Heart right ventricle (tissue), 16 donors: ENCODE measurements around the gene LRRC46. TPM values are rescaled to one million over a fixed set of nuclear protein-coding genes. Genes with fewer than 3 reads are reported as not detected.

ENCODE experiments used
- ATAC-seq, 8 donors: fragments of 200-7000 bp; cut with Tn5 transposase; one replicate each; pipeline ENCODE4 v1.9.1; 2020; ENCODE audit warnings: mild to moderate bottlenecking in 8 of 8, moderate library complexity in 8 of 8, moderate number of reproducible peaks in 1 of 8
- DNase-seq, 2 donors: peaks; one replicate each; pipeline ENCODE4 v3.0.0-alpha.2; 2020
- H3K27ac ChIP-seq, 10 donors: fragments of 200-600 bp; sonication (generic) in 2 of 10; one replicate each; pipeline versions ENCODE4 v1.5.0 to v1.8.0; 2020 to 2022; ENCODE audit warnings: mild to moderate bottlenecking in 3 of 10
- H3K27me3 ChIP-seq, 7 donors: fragments of 200-600 bp; one replicate each; pipeline ENCODE4 v1.8.0; 2021 to 2022; ENCODE audit warnings: mild to moderate bottlenecking in 2 of 7
- H3K36me3 ChIP-seq, 9 donors: fragments of 200-600 bp; sonication (generic) in 1 of 9; one replicate each; pipeline versions ENCODE4 v1.5.0 to v1.8.0; 2020 to 2022; ENCODE audit warnings: mild to moderate bottlenecking in 2 of 9
- H3K4me1 ChIP-seq, 9 donors: fragments of 200-600 bp; sonication (generic) in 1 of 9; one replicate each; pipeline versions ENCODE4 v1.5.0 to v1.8.0; 2020 to 2022; ENCODE audit warnings: mild to moderate bottlenecking in 4 of 9
- H3K4me3 ChIP-seq, 10 donors: fragments of 200-600 bp; sonication (generic) in 2 of 10; one replicate each; pipeline versions ENCODE4 v1.5.0 to v1.8.0; 2020 to 2022; ENCODE audit warnings: mild to moderate bottlenecking in 7 of 10, moderate library complexity in 2 of 10
- H3K9me3 ChIP-seq, 11 donors: fragments of 200-600 bp in 10 of 11; sonication (generic) in 2 of 11; one replicate each; pipeline versions ENCODE4 v1.5.0 to v1.8.0; 2013 to 2022; ENCODE audit warnings: mild to moderate bottlenecking in 2 of 11, control low read depth in 1 of 11, moderate library complexity in 1 of 11
- WGBS, 2 donors: extraction: QIAGEN DNeasy Blood & Tissue Kit; methylation state at CpG; one replicate each; pipeline ENCODE4 v1.1.7; 2013; ENCODE audit warnings: inconsistent platforms in 1 of 2; 5-methylcytosine and 5-hydroxymethylcytosine counted together
- intact Hi-C, 10 donors: fragments of 100-400 bp; cut with DNase I; formaldehyde crosslinking; loops; one replicate each; pipeline versions ENCODE4 v1.11.1 to v1.14.2; 2022
- polyA plus RNA-seq, 2 donors: library from polyadenylated mRNA; stranded (reverse); fragments of 200-250 nt; gene quantifications; one replicate each; pipeline ENCODE4 v1.2.3, GENCODE V29; 2013
- total RNA-seq, 10 donors: library from RNA; stranded (reverse); fragmentation: NEBNext Ultra II Directional in 3 of 10; extraction: Animal tissue kit (Norgen Biotek cat#: 25700) in 3 of 10; gene quantifications; one replicate each; pipeline versions ENCODE4 v1.2.1 to v1.2.4, GENCODE V29; 2021 to 2023
- TF ChIP-seq, protein P1 (sequence below), 9 donors: fragments of 200-600 bp; sonication (generic) in 2 of 9; IDR thresholded peaks; one replicate each; pipeline versions ENCODE4 v1.5.0 to v1.8.0; 2021 to 2022; ENCODE audit warnings: antibody characterized with exemption in 9 of 9, mild to moderate bottlenecking in 5 of 9, moderate library complexity in 1 of 9
- donor health status: Arrhythmogenic right ventricular cardiomyopathy.
- donor health status: ischemic (EF 13 %, LVEDD 7.1; RV severe dilation, severe dysfunction).
- donor health status: healthy with polysubstance abuse.
- donor health status: DM: no; HTN: yes; CAD: no.
- donor health status: DM: no; HTN: no; CAD: no.
- donor health status: ischemic (EF 25% LVEDD 6.9; RV normal size, moderate dysfunction).
- donor health status: ischemic (EF 25% LVEDD 5.7; RV mildly dilated, moderate dysfunction).
- donor health status: healthy.
- donor health status: DM: yes; HTN: yes; CAD: no.
- donor health status: Ischemic cardiomyopathy.
- donor health status: ischemic (EF 35%, LVEDD 5.7; RV mildly dilated, moderate dysfunction).
- donor health status: nonischemic (EF 11% LVEDD 7.7; RV severe dilation, severe dysfunction).
- donor health status: DM: yes; HTN: yes; CAD: no.
- donor health status: PGD.
- donor health status: ischemic (EF 29% LVEDD 5.4; RV normal size, mild dysfunction).
- donor health status: nonischemic (EF 23%, LVEDD 6.1; RV moderate dilation, normal function).

LRRC46 gene
- total and polyA plus RNA-seq, 12 donors, result 0.14 to 0.95 (median 0.34) TPM; not detected in 3

GRCh38 chr17:47877368-47878034 is 46.0 kb downstream of the LRRC46 start:
- ATAC-seq (no peak), DNase-seq (no peak)
- TF ChIP-seq, protein P1, sequence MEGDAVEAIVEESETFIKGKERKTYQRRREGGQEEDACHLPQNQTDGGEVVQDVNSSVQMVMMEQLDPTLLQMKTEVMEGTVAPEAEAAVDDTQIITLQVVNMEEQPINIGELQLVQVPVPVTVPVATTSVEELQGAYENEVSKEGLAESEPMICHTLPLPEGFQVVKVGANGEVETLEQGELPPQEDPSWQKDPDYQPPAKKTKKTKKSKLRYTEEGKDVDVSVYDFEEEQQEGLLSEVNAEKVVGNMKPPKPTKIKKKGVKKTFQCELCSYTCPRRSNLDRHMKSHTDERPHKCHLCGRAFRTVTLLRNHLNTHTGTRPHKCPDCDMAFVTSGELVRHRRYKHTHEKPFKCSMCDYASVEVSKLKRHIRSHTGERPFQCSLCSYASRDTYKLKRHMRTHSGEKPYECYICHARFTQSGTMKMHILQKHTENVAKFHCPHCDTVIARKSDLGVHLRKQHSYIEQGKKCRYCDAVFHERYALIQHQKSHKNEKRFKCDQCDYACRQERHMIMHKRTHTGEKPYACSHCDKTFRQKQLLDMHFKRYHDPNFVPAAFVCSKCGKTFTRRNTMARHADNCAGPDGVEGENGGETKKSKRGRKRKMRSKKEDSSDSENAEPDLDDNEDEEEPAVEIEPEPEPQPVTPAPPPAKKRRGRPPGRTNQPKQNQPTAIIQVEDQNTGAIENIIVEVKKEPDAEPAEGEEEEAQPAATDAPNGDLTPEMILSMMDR (IDR thresholded peaks at IDR 0.05), result no peak
- H3K36me3 ChIP-seq, result no peaks in the 10 kb centered on the region
- H3K27ac ChIP-seq, result no peak overlapping the region
- peaks cover 0 to 12% (median 0%) of the 10 kb centered on the region in 9 donors for H3K4me1 ChIP-seq
- WGBS, 2 donors, result 57 to 60% methylated on average over 9 of the region's 9 CpGs
- peaks cover 0 to 52% (median 33%) of the 10 kb centered on the region in 7 donors for H3K27me3 ChIP-seq
- no peak overlapping the region for H3K4me3 ChIP-seq
- intact Hi-C loops, result no loop called here
- no peaks in the 10 kb centered on the region for H3K9me3 ChIP-seq

DNA sequence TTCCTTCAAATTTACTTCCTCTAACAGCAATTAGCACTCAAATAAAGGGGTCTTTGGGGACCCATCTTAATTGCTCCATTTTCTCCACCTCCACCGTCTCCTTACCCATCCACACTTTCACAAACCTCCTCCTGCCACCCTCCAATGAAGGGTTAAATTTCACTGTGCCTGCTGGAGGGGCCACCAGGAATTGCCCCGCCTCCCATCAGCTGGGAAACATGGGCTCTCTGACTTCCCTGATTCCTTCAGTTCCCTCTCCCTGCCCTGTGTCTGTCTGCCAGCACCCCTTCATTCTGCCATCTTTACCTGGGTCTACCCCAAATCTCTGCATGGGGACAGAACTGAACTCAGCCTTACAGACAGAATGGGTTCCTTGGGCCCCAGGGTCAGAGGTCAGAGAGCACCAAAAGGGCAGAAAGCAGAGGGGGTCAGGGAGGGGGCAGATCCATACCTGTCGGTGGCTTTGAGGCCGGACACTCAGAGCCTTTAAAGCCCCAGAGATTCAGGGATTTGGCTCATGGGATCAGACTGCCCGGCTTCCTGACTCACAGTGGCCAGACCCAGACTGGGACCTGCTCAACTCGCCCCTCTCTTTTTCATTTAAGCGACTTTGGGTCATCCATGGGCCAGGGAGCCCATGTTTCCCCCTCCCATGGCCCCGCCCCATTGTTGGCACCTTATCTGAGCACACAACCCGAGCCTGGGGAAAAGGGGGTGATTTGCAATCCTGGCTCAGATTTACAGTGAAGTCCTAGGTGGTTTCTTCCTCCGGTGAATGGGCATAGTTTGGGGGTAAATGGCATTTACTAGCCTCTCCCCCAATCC is 46.9 kb downstream of the LRRC46 start:
- WGBS, 2 donors, result 65 to 68% methylated on average over 10 of the region's 10 CpGs
- DNase-seq, result no peak

DNA sequence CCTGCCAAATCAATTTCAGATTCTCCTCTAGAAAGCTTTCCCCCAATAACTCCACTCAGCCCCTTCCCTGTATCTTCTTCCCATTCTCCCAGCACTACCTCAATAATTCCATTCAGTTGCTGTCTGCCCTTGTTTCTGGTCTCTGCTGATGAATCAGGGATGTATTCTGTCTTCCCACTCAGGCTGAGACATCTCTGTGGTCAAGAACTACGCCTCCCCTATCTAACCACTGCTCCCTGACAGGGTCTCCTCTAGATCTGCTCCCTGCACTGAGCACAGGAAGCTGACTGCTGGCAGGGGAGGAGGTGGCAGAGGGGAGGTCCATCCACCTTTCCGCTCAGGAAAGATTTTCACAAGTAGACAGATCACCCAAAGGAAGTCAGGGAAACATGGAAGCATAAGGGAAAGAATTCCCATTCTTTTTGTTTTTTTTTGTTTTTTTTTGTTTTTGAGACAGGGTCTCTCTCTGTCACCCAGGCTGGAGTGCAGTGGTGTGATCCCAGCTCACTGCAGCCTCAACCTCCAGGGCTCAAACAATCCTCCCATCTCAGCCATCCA is 47.6 kb downstream of the LRRC46 start:
- TF ChIP-seq, protein P1 (IDR thresholded peaks at IDR 0.05), result no peak
- intact Hi-C loops, result no loop called here
- ATAC-seq (no peak), DNase-seq (no peak)
- Histone ChIP-seq H3K4me3 (no peak overlapping the region), H3K4me1 (peaks cover 0 to 20% (median 0%) of the 10 kb centered on the region in 9 donors), H3K27me3 (peaks cover 0 to 38% (median 22%) of the 10 kb centered on the region in 7 donors), H3K36me3 (no peaks in the 10 kb centered on the region), H3K9me3 (no peaks in the 10 kb centered on the region), H3K27ac (no peak overlapping the region)
- WGBS, 2 donors, result 65 to 68% methylated on average over 2 of the region's 2 CpGs

More for the DNA sequence above, 46.9 kb downstream of the LRRC46 start:
- Histone ChIP-seq H3K9me3 (no peaks in the 10 kb centered on the region), H3K27me3 (peaks cover 0 to 43% (median 24%) of the 10 kb centered on the region in 7 donors), H3K36me3 (no peaks in the 10 kb centered on the region), H3K4me3 (no peak overlapping the region), H3K4me1 (peaks cover 0 to 18% (median 0%) of the 10 kb centered on the region in 9 donors), H3K27ac (peak overlapping the region in 1 of 10 donors; percentile 40)
- no peak for ATAC-seq
- TF ChIP-seq, protein P1 (IDR thresholded peaks at IDR 0.05), result no peak
- intact Hi-C loops, result no loop called here

DNA sequence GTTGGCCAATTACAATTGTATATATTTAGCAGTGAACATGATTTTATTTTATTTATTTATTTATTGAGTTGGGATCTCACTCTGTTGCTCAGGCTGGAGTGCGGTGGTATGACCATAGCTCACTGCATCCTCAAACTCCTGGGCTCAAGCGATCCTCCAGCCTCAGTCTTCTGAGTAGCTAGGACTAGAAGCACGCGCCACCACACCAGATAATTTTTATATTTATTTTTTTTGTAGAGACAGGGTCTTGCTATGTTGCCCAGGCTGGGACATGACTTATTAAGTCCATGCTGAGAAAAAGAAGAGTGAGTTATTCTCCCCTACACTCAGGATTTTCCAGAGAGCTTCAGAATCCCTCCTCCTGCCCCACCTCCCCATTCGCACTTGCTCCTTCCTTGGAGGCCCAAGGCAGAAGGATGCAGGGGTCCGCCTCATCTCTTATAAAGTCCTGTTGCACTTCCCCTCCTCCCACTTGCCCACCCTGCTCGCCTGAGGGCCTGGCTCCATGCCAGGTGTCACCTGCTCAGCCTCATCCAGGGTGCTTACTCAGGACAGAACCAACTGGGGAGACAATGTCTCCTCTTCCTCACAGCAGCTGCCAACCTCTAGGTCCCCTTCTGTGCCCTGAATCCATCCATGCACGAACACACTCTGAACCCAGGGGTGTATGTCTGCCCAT is 48.4 kb downstream of the LRRC46 start:
- H3K4me1 ChIP-seq, result peaks cover 0 to 24% (median 3%) of the 10 kb centered on the region in 9 donors
- intact Hi-C loops, result no loop called here
- H3K27ac ChIP-seq, result no peak overlapping the region
- TF ChIP-seq, protein P1 (IDR thresholded peaks at IDR 0.05), result no peak
- no peak overlapping the region for H3K4me3 ChIP-seq
- 83% methylated on average over 8 of the region's 8 CpGs for WGBS, 2 donors
- H3K36me3 ChIP-seq, result no peaks in the 10 kb centered on the region
- ATAC-seq (no peak), DNase-seq (no peak)
- H3K27me3 ChIP-seq, result peaks cover 0 to 31% (median 18%) of the 10 kb centered on the region in 7 donors
- no peaks in the 10 kb centered on the region for H3K9me3 ChIP-seq
